ENCODE data around the gene DPH6.

- TF ChIP-seq, protein P1, sequence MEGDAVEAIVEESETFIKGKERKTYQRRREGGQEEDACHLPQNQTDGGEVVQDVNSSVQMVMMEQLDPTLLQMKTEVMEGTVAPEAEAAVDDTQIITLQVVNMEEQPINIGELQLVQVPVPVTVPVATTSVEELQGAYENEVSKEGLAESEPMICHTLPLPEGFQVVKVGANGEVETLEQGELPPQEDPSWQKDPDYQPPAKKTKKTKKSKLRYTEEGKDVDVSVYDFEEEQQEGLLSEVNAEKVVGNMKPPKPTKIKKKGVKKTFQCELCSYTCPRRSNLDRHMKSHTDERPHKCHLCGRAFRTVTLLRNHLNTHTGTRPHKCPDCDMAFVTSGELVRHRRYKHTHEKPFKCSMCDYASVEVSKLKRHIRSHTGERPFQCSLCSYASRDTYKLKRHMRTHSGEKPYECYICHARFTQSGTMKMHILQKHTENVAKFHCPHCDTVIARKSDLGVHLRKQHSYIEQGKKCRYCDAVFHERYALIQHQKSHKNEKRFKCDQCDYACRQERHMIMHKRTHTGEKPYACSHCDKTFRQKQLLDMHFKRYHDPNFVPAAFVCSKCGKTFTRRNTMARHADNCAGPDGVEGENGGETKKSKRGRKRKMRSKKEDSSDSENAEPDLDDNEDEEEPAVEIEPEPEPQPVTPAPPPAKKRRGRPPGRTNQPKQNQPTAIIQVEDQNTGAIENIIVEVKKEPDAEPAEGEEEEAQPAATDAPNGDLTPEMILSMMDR (IDR thresholded peaks at IDR 0.05; ENCODE audit: poor library complexity): no peak
- no peak for TF ChIP-seq EZH2 (IDR thresholded peaks at IDR 0.05; ENCODE audit: borderline replicate concordance)
- TF ChIP-seq EZH2phosphoT487 (IDR thresholded peaks at IDR 0.05; ENCODE audit: low read depth, severe bottlenecking, unreplicated experiment): no peak
Observed at GRCh38 chr15:35466476-35466875, 79.5 kb downstream of the DPH6 start.
